Spleen (tissue), 11 donors: ENCODE measurements around the gene NPLOC4. TPM values are rescaled to one million over a fixed set of nuclear protein-coding genes. Genes with fewer than 3 reads are reported as not detected.
A peak's percentile ranks its signal among the peaks of the same experiment; 100 is the strongest.

Experiments
- DNase-seq: peaks from one replicate; pipeline ENCODE4 v3.0.0-alpha.2; 2020
- H3K27ac ChIP-seq, 8 donors: fragments of 200-600 bp; sonication (generic) in 7 of 8; 1 replicate in 4 of 8; 2 replicates in 4 of 8; pipeline versions ENCODE4 v1.5.0 to v1.8.0; 2016 to 2021; ENCODE audit warnings: inconsistent platforms in 4 of 8, mild to moderate bottlenecking in 4 of 8, moderate library complexity in 1 of 8
- H3K27me3 ChIP-seq, 7 donors: fragments of 200-600 bp; sonication (generic) in 6 of 7; replicated peaks in 1 of 7; 1 replicate in 4 of 7; 2 replicates in 3 of 7; pipeline versions ENCODE4 v1.5.0 to v1.8.0; 2016 to 2021; ENCODE audit warnings: inconsistent platforms in 3 of 7, mild to moderate bottlenecking in 1 of 7
- H3K36me3 ChIP-seq, 6 donors: fragments of 200-600 bp; sonication (generic) in 5 of 6; 1 replicate in 4 of 6; 2 replicates in 2 of 6; pipeline versions ENCODE4 v1.5.0 to v1.8.0; 2016 to 2021; ENCODE audit warnings: inconsistent platforms in 2 of 6
- H3K4me1 ChIP-seq, 6 donors: fragments of 200-600 bp; sonication (generic) in 5 of 6; 1 replicate in 3 of 6; 2 replicates in 3 of 6; pipeline versions ENCODE4 v1.5.0 to v1.8.0; 2016 to 2021; ENCODE audit warnings: inconsistent platforms in 3 of 6
- H3K4me3 ChIP-seq, 8 donors: fragments of 200-600 bp; sonication (generic) in 7 of 8; 1 replicate in 4 of 8; 2 replicates in 4 of 8; pipeline versions ENCODE4 v1.5.0 to v1.8.0; 2016 to 2021; ENCODE audit warnings: inconsistent platforms in 4 of 8, mild to moderate bottlenecking in 4 of 8, moderate library complexity in 2 of 8
- H3K9me3 ChIP-seq, 8 donors: fragments of 200-600 bp; sonication (generic) in 7 of 8; 1 replicate in 4 of 8; 2 replicates in 4 of 8; pipeline versions ENCODE4 v1.5.0 to v1.8.0; 2016 to 2021; ENCODE audit warnings: inconsistent platforms in 4 of 8
- CTCF ChIP-seq, 11 experiments: fragments of 200-600 bp in 7 of 11; fragments of 450-650 bp in 4 of 11; sonication (generic) in 4 of 11; IDR thresholded peaks in 8 of 11; conservative IDR thresholded peaks in 3 of 11; 1 replicate in 7 of 11; 2 replicates in 4 of 11; pipeline versions ENCODE4 v1.4.0 to v1.8.0; 2016 to 2021; ENCODE audit warnings: antibody characterized with exemption in 11 of 11, inconsistent platforms in 4 of 11, mild to moderate bottlenecking in 1 of 11
- POLR2A ChIP-seq, 3 donors: fragments of 450-650 bp; IDR thresholded peaks; one replicate each; pipeline ENCODE4 v1.5.1; 2017; ENCODE audit warnings: antibody characterized with exemption in 3 of 3, mild to moderate bottlenecking in 1 of 3
- POLR2AphosphoS5 ChIP-seq, 3 donors: sonication (generic); formaldehyde crosslinking; IDR thresholded peaks; one replicate each; pipeline ENCODE4 v1.5.1; 2017; ENCODE audit warnings: antibody characterized with exemption in 3 of 3
- WGBS, 5 donors: extraction: QIAGEN DNeasy Blood & Tissue Kit in 3 of 5; methylation state at CpG; one replicate each; pipeline versions ENCODE4 v1.1.5 to v1.1.7; 2013 to 2018; 5-methylcytosine and 5-hydroxymethylcytosine counted together
- intact Hi-C: fragments of 100-400 bp; cut with DNase I; formaldehyde crosslinking; loops from one replicate; pipeline ENCODE4 v1.15.0; 2023; ENCODE audit warnings: low total_unique reads
- polyA plus RNA-seq, 3 donors: library from polyadenylated mRNA; stranded (reverse); fragments of 200-250 nt; gene quantifications; one replicate each; pipeline ENCODE4 v1.2.1, GENCODE V29; 2013
- total RNA-seq, 7 donors: library from RNA; depleted of rRNA in 3 of 7; stranded (reverse); fragments of >200 nt in 3 of 7; fragmentation: NEBNext Ultra II Directional in 4 of 7; extraction: Animal tissue kit (Norgen Biotek cat#: 25700) in 4 of 7; gene quantifications; one replicate each; pipeline versions ENCODE4 v1.1.0 to v1.2.1, GENCODE V29; 2016 to 2021
- donor health status: healthy with polysubstance abuse.
- donor health status: DM: no; HTN: no; CAD: no; lungs with moderate emphysema.
- donor health status: DM: no; HTN: no; CAD: no.
- donor health status: Bipolar disorder and iron deficiency.
- donor health status: healthy.
- donor health status: DM: no; HTN: no; CAD: no.
- donor health status: DM: yes; HTN: yes; CAD: no.

Gene NPLOC4
- total and polyA plus RNA-seq, 10 donors = 19.3 to 130 (median 81.3) TPM

GRCh38 chr17:81601525-81602120, 35.3 kb downstream of the NPLOC4 start:
- H3K27ac ChIP-seq = peak overlapping the region in 3 of 8 donors; percentile 17 to 54 (median 43)
- WGBS, 5 donors = 39 to 48% (median 44%) methylated on average over 9 of the region's 9 CpGs
- H3K36me3 ChIP-seq = peaks cover 0 to 100% (median 63%) of the 10 kb centered on the region in 6 donors
- no peaks in the 10 kb centered on the region for H3K9me3 ChIP-seq
- peak; percentile 37 to 85 (median 77) for TF ChIP-seq CTCF (IDR thresholded peaks at IDR 0.05 in 8 of 11, conservative IDR thresholded peaks at IDR 0.05 in 3 of 11)
- no peak for TF ChIP-seq POLR2AphosphoS5 (IDR thresholded peaks at IDR 0.05)
- TF ChIP-seq POLR2A (IDR thresholded peaks at IDR 0.05) = no peak
- DNase-seq = no peak
- no peaks in the 10 kb centered on the region for H3K27me3 ChIP-seq
- H3K4me3 ChIP-seq = no peak overlapping the region
- peaks cover 15 to 56% (median 47%) of the 10 kb centered on the region in 6 donors for H3K4me1 ChIP-seq
- intact Hi-C loops = loop anchor here (5.0 kb wide), 1 partner anchor 344 kb away; no protein-coding TSS in a partner anchor

DNA sequence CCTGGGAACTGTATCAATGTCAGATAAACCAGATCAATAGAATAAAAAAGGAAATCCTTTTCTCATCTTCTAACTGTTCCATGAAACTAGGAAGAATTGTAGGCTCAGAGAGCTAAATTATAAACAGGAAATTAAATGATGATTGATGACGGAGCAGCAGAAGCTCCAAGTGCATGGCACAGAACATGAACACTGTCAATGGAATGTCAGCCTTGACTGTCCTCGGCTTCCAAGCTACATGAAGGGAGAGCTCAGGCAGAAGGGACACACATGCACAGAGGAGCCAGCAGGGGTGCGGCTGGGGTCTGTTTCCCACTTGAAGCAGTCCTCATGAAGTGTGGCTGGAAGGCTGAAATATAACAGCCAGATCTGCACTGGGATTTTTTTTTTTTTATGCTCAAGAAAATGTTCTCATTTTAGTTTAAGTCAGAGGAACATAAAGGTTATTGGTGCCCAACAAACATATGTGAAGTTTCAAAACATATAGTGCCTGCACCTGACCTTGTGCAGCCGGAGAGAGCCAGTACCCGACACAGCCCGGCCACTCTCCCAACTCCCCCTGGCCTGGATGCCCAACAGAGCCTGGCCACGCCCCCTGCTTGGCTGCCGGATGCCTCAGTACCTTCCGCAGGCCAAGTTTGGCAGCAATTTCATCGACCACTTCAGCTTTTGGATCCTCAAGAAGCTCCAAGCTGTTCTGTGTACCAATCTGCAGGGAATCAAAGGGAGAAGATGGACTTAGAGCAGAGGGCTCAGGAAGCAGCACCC, 37.0 kb downstream of the NPLOC4 start:
- no peak for TF ChIP-seq CTCF (IDR thresholded peaks at IDR 0.05 in 8 of 11, conservative IDR thresholded peaks at IDR 0.05 in 3 of 11)
- peak in 1 of 3 donors; percentile 51 for TF ChIP-seq POLR2AphosphoS5 (IDR thresholded peaks at IDR 0.05)
- TF ChIP-seq POLR2A (IDR thresholded peaks at IDR 0.05) = no peak
- no peak for DNase-seq
- H3K4me1 ChIP-seq = peaks cover 15 to 52% (median 47%) of the 10 kb centered on the region in 6 donors
- intact Hi-C loops = loop anchor here (5.0 kb wide), 1 partner anchor 343 kb away; no protein-coding TSS in a partner anchor
- H3K27me3 ChIP-seq = no peaks in the 10 kb centered on the region
- peak overlapping the region in 6 of 8 donors; percentile 1 to 76 (median 50) for H3K27ac ChIP-seq
- H3K4me3 ChIP-seq = no peak overlapping the region
- WGBS, 5 donors = 44 to 84% (median 71%) methylated on average over 10 of the region's 10 CpGs
- H3K9me3 ChIP-seq = no peaks in the 10 kb centered on the region
- peaks cover 0 to 100% (median 64%) of the 10 kb centered on the region in 6 donors for H3K36me3 ChIP-seq

DNA sequence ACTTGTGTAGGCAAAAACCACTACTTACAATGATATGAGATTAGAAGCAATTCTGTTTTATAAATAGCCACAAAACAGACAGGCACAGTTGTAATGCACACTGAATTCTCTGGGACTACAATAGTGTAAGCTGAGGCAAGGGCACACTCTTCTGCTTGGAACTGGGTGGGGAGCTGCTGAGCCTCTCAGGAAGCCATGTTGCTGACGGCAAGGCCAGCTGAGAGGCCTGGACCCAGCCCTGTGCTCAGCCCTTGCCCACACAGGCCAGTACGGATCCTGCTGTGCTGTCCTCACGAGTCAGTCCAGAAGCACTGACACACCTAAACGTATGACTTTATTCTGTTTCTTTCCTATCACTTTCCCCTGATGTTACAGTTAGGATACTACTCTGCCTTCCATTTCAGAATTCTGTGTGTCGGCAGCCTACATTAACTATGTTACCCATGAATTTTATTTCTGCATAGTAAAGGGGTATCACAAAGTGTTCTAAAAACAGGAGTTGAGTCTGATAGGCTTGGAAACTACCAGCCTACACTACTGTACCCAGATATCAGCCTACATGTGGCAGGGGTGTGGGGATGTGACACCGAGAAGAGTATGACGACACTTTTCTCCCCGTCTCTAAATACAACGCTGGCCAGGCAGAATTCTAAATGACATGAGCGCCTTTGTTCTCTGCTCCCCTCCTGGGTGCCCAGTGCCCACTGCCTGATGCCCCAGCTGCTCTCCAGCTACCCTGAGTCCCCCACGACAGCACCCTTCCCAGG, 43.6 kb downstream of the NPLOC4 start:
- H3K4me3 ChIP-seq = no peak overlapping the region
- peak overlapping the region in 2 of 8 donors; percentile 6 to 16 for H3K27ac ChIP-seq
- TF ChIP-seq CTCF (IDR thresholded peaks at IDR 0.05 in 8 of 11, conservative IDR thresholded peaks at IDR 0.05 in 3 of 11) (no peak), POLR2AphosphoS5 (IDR thresholded peaks at IDR 0.05) (peak; percentile 7 to 33 (median 13)), POLR2A (IDR thresholded peaks at IDR 0.05) (no peak)
- H3K4me1 ChIP-seq = peaks cover 0 to 16% (median 12%) of the 10 kb centered on the region in 6 donors
- H3K36me3 ChIP-seq = peaks cover 4 to 100% (median 90%) of the 10 kb centered on the region in 6 donors
- no peak for DNase-seq
- no peaks in the 10 kb centered on the region for H3K9me3 ChIP-seq
- 81 to 93% (median 89%) methylated on average over 11 of the region's 11 CpGs for WGBS, 5 donors
- intact Hi-C loops = no loop called here
- H3K27me3 ChIP-seq = no peaks in the 10 kb centered on the region
